Measurements from ENCODE around the gene WNT7B.

DNA sequence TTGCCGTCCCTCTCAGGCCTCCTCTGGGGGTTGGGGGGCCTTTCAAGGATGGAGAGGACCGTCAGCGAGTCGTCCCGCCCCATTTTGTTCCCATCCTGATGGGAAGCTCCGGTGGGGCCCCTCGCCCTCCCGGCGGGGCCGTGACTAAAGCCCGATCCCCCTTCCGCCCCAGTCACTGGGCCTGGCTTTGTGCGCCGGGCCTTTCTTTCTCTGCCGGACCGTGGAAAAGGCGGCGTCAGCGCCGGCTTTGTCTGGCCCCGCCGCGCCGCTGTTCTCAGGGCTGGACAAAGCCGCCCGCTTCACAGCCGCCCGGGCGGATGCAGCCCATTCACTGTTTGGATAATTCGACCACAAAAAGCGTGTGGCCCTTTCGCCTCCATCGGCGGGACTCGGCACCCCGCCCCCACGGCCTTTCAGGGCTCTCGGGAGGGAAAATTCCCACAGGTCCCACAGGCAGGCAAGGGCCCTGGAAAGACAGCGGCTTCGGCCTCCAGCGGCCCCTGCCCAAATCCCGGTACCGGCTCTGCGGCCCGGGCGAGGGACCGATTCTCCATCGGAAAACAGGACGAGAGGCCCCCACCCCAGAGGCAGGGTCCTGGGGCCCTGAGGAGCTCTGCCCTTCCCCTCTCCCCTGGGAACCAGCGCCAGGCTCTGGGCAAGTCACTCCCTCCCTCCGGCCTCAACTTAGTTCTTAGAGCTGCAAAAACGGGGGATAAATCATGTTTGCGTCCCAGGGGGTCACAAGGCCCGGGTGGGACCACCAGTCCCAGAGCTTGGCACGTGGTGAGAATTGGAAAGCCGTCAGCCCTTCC lies 87.2 kb downstream of the WNT7B start:
- TF ChIP-seq EZH2 (IDR thresholded peaks at IDR 0.05) = peak; percentile 49
- TF ChIP-seq POLR2AphosphoS5 (IDR thresholded peaks at IDR 0.05; ENCODE audit: borderline replicate concordance, low read depth, low read length) = no peak
